ENCODE results near the gene S100A7A. TPM values are rescaled to one million over a fixed set of nuclear protein-coding genes. Genes with fewer than 3 reads are reported as not detected.
A peak's percentile ranks its signal among the peaks of the same experiment; 100 is the strongest.

S100A7A gene
- total and polyA plus RNA-seq, 2 of the 8 experiments (the other 6 are each of a cell fraction or from before 2014, with no cell fraction given) = not detected

DNA sequence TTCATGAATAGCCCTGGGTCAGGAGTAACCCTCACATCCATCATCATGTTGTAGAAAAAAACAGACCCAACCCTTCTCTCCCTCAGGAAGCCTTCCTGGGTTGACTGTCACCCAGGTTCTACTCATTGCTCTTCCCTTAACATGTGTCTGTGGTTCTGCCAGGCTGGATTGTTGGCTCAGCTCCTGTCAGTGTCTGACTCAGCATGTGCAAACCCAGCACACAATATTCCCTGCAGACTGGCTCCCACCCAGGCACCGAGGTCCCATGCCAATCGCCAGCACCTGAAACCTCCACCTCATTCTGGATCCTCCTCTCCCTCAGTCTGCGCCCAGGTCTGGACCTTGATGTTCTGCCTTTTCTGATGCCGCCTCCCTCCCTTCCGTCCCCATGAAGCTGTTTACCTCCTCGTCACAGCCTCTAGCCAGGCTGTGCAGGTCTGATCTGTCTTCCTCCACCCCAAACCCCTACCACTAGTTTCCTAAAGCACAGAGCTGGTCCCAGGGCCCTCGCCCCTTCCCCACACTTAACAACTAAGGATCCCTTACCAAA, 21.1 kb upstream of the S100A7A start:
- Histone ChIP-seq H3K23ac (ENCODE audit: insufficient read length) (peak overlapping the region; percentile 28), H3K9me3 (ENCODE audit: insufficient read depth in 2 of 2, low read depth in 1 of 2, low read length in 1 of 2) (no peaks in the 10 kb centered on the region), H3K9ac (replicated peaks in 1 of 4; ENCODE audit: extremely low read depth in 1 of 4, low read depth in 3 of 4, low read length in 3 of 4) (no peak overlapping the region), H3K79me2 (ENCODE audit: control insufficient read depth in 1 of 2, insufficient read depth in 2 of 2, low read length in 2 of 2) (no peaks in the 10 kb centered on the region), H4K8ac (ENCODE audit: extremely low read depth, insufficient read depth, low read length) (no peak overlapping the region), H2AFZ (ENCODE audit: low read length) (no peak overlapping the region), H4K91ac (replicated peaks; ENCODE audit: insufficient read length, low read length) (no peak overlapping the region), H3K56ac (replicated peaks; ENCODE audit: insufficient read length, low read depth, low read length) (no peak overlapping the region), H3K36me3 (ENCODE audit: control insufficient read depth in 2 of 4, insufficient read depth in 4 of 4, low read length in 3 of 4) (no peaks in the 10 kb centered on the region), H3K4me2 (ENCODE audit: insufficient read depth in 1 of 2, low read depth in 2 of 2, low read length in 2 of 2) (no peak overlapping the region), H2BK120ac (replicated peaks; ENCODE audit: low read depth, low read length) (no peak overlapping the region), H3K79me1 (ENCODE audit: low read depth, low read length) (no peaks in the 10 kb centered on the region), H3K4me3 (ENCODE audit: extremely low read depth in 1 of 4, insufficient read depth in 2 of 4, low read depth in 3 of 4, low read length in 4 of 4) (no peak overlapping the region), H2BK20ac (ENCODE audit: low read length) (no peak overlapping the region), H3K4me1 (replicated peaks in 1 of 4; ENCODE audit: control insufficient read depth in 3 of 4, insufficient read depth in 4 of 4, low read length in 3 of 4) (no peaks in the 10 kb centered on the region), H3K27me3 (replicated peaks in 1 of 4; ENCODE audit: control insufficient read depth in 3 of 4, extremely low read depth in 1 of 4, insufficient read depth in 3 of 4, low read length in 3 of 4) (peaks cover 0 to 2% (median 0%) of the 10 kb centered on the region in 4 experiments; a peak in 1 of 7 replicates), H3K14ac (ENCODE audit: insufficient read length) (no peak overlapping the region), H3K18ac (ENCODE audit: extremely low read depth, low read length) (no peak overlapping the region), H3K27ac (ENCODE audit: low read depth, low read length) (no peak overlapping the region), H3K4ac (replicated peaks; ENCODE audit: insufficient read length, low read depth, low read length) (no peak overlapping the region), H2BK15ac (ENCODE audit: low read length) (no peak overlapping the region), H4K20me1 (replicated peaks in 1 of 2; ENCODE audit: control insufficient read depth in 1 of 2, insufficient read depth in 2 of 2, low read length in 2 of 2) (no peaks in the 10 kb centered on the region), H4K5ac (ENCODE audit: insufficient read length, low read depth, low read length) (no peak overlapping the region), H2AK5ac (ENCODE audit: low read depth, low read length) (no peak overlapping the region), H2BK12ac (ENCODE audit: low read depth, low read length) (no peak overlapping the region), H2BK5ac (ENCODE audit: low read depth, low read length) (no peak overlapping the region), H3K23me2 (ENCODE audit: low read depth, low read length) (no peaks in the 10 kb centered on the region)
- TF ChIP-seq RFX5 (IDR thresholded peaks at IDR 0.05; ENCODE audit: borderline replicate concordance, low read depth, low read length) = no peak
- TF ChIP-seq SP4 (IDR thresholded peaks at IDR 0.05; ENCODE audit: low read length) = no peak
- TF ChIP-seq SRF (IDR thresholded peaks at IDR 0.05; ENCODE audit: low read depth, low read length) = no peak
- TF ChIP-seq CTBP2 (IDR thresholded peaks at IDR 0.05; ENCODE audit: borderline replicate concordance, insufficient read depth, insufficient read length, low read length) = no peak
- TF ChIP-seq GABPA (IDR thresholded peaks at IDR 0.05; ENCODE audit: borderline replicate concordance, insufficient read depth, low read length) = no peak
- WGBS, 2 experiments (ENCODE audit: extremely low coverage in 1 of 2, insufficient coverage in 1 of 2, insufficient read length in 1 of 2, insufficient replicate concordance in 2 of 2, low coverage in 1 of 2, low lambda C conversion rate in 2 of 2, missing lambda C conversion rate in 1 of 2) = 90% methylated on average over 7 of the region's 7 CpGs; no CpG with 5 or more reads in 1 of the 2 experiments
- ChIA-PET POLR2A (ENCODE audit: partially characterized antibody) (interaction anchor here (1.1 kb wide), 1 partner anchor 87 kb away, joined by 3 read pairs; no protein-coding TSS in a partner anchor), CTCF (ENCODE audit: partially characterized antibody) (interaction anchor here (0.8 to 6.4 kb wide), 9 partner anchors 9 to 138 kb away, joined by 3 to 63 read pairs (median 5); partner anchors contain the start of gene S100A9)
- DNase-seq (ENCODE audit: low read depth in 1 of 2, low spot score in 2 of 2) (peak in 1 of 2 experiments; percentile 35), FAIRE-seq (no peak)
